ENCODE measurements around the gene CSF3. TPM values are rescaled to one million over a fixed set of nuclear protein-coding genes. Genes with fewer than 3 reads are reported as not detected.

CSF3 gene
- total RNA-seq, 4 donors from 2014 or later, result 0.32 to 19.4 (median 0.58) TPM

DNA sequence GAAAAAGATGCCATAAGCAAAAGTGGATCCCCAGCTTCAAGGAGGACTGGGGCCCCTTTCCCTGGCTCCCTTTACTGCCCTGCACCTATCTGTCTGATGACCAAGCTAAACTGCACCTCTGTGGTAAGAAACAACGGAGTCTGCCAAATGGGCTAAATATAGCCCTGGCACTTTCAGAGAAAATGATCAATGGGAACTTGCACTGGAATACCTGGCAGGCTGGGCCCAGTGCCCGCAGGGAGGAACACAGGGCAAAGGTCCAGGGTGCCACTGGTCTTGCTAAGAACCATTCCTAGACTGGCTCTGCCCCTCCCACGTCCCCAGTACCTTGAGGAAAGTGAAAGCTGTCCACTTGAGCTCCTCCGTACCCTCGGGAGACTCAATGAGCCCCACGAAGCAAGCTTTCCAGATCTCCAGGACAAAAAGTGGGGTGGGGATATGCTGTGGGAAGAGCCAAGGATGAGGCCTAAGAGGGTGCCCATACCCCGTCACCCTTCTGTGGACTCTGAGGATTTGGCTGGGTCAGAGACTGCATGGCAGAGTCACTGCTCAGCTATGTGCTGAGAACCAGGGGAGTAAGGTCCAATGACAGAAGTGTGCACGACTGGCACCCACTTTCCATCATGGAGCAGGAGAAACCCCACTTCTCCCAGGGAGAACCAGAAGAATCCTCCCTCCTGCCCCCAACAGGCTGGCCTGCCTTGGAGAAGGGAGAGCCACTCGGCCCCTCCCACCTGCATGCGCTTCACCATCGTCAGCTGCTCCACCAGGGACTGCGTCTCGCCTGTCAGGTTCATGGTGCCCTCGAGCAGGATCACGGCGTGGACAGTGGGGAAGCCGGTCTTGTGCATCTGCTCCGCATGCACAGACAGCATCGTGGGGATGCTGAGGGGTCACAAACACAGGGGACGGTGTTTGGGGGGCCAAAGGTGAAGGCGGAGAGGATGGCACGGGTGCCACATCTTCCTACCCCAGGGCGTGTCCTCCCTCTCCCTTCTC, 17.4 kb downstream of the CSF3 start:
- 79% methylated on average over 18 of the region's 23 CpGs for WGBS

DNA sequence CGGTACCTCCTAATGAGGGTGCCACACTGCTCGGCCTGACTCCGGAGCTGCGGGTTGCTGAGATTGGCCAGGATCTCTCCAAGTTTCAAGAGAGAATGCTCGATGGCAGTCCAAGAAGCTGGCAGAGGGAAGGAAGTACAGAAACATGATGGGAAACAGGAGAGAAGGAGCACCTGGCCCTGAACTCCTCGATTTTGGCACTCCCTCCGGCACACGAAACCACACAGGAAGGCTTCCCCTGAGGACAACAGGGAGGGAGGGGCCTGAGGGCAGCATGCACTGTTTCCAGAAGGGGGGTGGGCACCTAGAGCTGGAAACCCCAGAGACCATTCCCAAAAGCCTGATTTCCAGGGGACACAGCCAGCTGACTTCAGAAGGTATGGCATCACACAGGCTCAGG, 18.1 kb downstream of the CSF3 start:
- H3K9me3 ChIP-seq, result no peaks in the 10 kb centered on the region
- no peak for DNase-seq (ENCODE audit: extremely low spot score)
- TF ChIP-seq POLR2AphosphoS5 (IDR thresholded peaks at IDR 0.05) (no peak), EP300 (IDR thresholded peaks at IDR 0.05) (no peak), POLR2A (IDR thresholded peaks at IDR 0.05; ENCODE audit: low read depth) (no peak)
- TF ChIP-seq, protein P1, sequence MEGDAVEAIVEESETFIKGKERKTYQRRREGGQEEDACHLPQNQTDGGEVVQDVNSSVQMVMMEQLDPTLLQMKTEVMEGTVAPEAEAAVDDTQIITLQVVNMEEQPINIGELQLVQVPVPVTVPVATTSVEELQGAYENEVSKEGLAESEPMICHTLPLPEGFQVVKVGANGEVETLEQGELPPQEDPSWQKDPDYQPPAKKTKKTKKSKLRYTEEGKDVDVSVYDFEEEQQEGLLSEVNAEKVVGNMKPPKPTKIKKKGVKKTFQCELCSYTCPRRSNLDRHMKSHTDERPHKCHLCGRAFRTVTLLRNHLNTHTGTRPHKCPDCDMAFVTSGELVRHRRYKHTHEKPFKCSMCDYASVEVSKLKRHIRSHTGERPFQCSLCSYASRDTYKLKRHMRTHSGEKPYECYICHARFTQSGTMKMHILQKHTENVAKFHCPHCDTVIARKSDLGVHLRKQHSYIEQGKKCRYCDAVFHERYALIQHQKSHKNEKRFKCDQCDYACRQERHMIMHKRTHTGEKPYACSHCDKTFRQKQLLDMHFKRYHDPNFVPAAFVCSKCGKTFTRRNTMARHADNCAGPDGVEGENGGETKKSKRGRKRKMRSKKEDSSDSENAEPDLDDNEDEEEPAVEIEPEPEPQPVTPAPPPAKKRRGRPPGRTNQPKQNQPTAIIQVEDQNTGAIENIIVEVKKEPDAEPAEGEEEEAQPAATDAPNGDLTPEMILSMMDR (IDR thresholded peaks at IDR 0.05), result no peak
- peaks cover 19 to 64% (median 49%) of the 10 kb centered on the region in 4 donors for H3K4me1 ChIP-seq
- intact Hi-C loops (cut with DNase I), result no loop called here
- H3K36me3 ChIP-seq, result peaks cover 43 to 83% (median 73%) of the 10 kb centered on the region in 4 donors
- H3K27ac ChIP-seq (replicated peaks in 1 of 4), result peak overlapping the region; percentile 70 to 77 (median 75)
- no peaks in the 10 kb centered on the region for H3K27me3 ChIP-seq
- no peak overlapping the region for H3K4me3 ChIP-seq
- WGBS, result 83% methylated on average over 8 of the region's 8 CpGs

More for the DNA sequence above, 17.4 kb downstream of the CSF3 start:
- TF ChIP-seq, protein P1 (IDR thresholded peaks at IDR 0.05), result no peak
- peak; percentile 61 to 71 for TF ChIP-seq POLR2AphosphoS5 (IDR thresholded peaks at IDR 0.05)
- TF ChIP-seq EP300 (IDR thresholded peaks at IDR 0.05), result no peak
- H3K4me1 ChIP-seq, result peaks cover 15 to 57% (median 42%) of the 10 kb centered on the region in 4 donors
- H3K27ac ChIP-seq (replicated peaks in 1 of 4), result peak overlapping the region; percentile 70 to 77 (median 75)
- intact Hi-C loops (cut with DNase I), result no loop called here
- no peak overlapping the region for H3K4me3 ChIP-seq
- H3K36me3 ChIP-seq, result peaks cover 44 to 88% (median 80%) of the 10 kb centered on the region in 4 donors
- H3K9me3 ChIP-seq, result no peaks in the 10 kb centered on the region
- DNase-seq (ENCODE audit: extremely low spot score), result no peak
- no peaks in the 10 kb centered on the region for H3K27me3 ChIP-seq

DNA sequence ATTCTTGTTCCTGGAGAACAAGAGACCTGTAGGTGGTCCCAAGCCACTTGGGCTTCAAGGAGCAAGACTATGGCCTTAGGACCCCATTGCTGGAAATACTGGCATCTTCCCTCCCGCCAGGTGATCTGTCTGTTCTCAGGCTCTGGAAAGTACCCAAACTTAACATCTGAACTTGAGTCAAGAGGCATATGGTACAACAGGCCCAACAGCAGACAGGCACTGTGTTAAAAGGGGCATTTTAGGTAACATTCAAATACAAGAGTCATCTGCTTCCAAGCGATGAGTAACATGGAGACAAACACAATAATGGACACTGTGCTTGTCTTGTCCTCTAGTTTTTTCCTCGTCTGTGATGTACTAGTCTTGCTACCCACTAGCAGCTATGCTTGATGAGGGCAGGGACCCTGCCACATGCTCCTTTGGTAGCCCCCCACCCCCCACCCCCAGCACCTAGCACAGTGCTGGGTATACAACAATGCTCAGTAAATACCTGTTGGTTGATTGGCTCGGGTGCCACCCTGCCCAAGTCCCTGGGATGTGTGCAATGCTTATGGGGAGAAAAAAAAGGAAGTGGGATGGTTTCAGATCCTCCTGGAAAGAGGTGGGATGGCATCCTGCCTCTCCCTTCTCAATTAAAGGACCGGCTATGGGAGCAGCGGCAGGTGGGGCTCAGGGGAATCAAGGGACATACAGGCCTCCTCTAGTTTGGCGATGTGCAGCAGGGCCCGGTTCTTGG, 19.4 kb downstream of the CSF3 start:
- TF ChIP-seq POLR2A (IDR thresholded peaks at IDR 0.05; ENCODE audit: low read depth) (no peak), POLR2AphosphoS5 (IDR thresholded peaks at IDR 0.05) (no peak), EP300 (IDR thresholded peaks at IDR 0.05) (no peak)
- TF ChIP-seq, protein P1 (IDR thresholded peaks at IDR 0.05), result no peak
- DNase-seq (ENCODE audit: extremely low spot score), result no peak
- Histone ChIP-seq H3K27ac (replicated peaks in 1 of 4) (no peak overlapping the region), H3K27me3 (no peaks in the 10 kb centered on the region), H3K4me1 (peaks cover 29 to 75% (median 59%) of the 10 kb centered on the region in 4 donors), H3K9me3 (no peaks in the 10 kb centered on the region), H3K4me3 (no peak overlapping the region), H3K36me3 (peaks cover 30 to 71% (median 60%) of the 10 kb centered on the region in 4 donors)
- intact Hi-C loops (cut with DNase I), result no loop called here
- WGBS, result 70% methylated on average over 8 of the region's 8 CpGs

DNA sequence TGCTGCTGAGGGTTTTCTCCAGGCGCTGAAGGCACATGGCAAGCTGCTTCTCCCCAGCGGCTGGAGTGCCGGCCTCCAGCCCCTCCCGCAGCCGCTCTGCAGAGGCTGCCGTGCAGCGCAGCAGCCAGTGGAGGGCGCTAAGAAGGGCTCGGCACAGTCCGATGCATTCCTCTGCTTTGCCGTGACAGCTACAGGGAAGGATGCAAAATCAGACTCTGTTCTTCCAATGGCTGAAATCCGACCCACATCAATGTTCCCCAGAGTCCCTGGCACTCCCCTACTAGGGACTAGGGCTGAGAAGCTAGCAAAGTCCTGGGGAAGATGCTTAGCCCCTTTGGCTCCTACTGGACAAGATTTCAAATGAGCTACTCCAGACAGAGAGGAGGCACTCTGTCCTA, 19.9 kb downstream of the CSF3 start:
- H3K27me3 ChIP-seq, result no peaks in the 10 kb centered on the region
- H3K9me3 ChIP-seq, result no peaks in the 10 kb centered on the region
- DNase-seq (ENCODE audit: extremely low spot score), result no peak
- intact Hi-C loops (cut with DNase I), result no loop called here
- H3K4me1 ChIP-seq, result peaks cover 29 to 75% (median 60%) of the 10 kb centered on the region in 4 donors
- peaks cover 24 to 65% (median 55%) of the 10 kb centered on the region in 4 donors for H3K36me3 ChIP-seq
- TF ChIP-seq EP300 (IDR thresholded peaks at IDR 0.05) (no peak), POLR2AphosphoS5 (IDR thresholded peaks at IDR 0.05) (peak in 1 of 2 donors; percentile 32)
- TF ChIP-seq, protein P1 (IDR thresholded peaks at IDR 0.05), result peak; percentile 52 to 68 (median 62)
- 49% methylated on average over 12 of the region's 12 CpGs for WGBS
- no peak overlapping the region for H3K27ac ChIP-seq (replicated peaks in 1 of 4)
- H3K4me3 ChIP-seq, result no peak overlapping the region
